ENCODE data around the gene CUX1.
"Not testable (repeated sequence)": the region's sequence is repeated elsewhere in the genome, so short reads cannot be mapped to it uniquely, and the experiment has no call there.

CUX1 gene

DNA sequence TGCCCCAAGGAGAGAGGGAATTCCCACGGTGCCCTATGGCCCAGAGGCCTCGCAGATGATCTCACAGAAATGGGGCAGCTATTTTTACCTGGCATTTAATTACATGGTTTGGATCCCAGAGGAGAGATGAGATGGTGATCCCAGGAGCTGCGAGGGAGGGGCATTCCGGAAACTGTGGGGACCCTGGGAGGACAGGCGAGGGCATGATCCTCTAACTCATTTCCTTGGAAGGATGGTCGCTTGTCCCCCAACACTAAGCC is 478.7 kb downstream of the CUX1 start:
- TF ChIP-seq, protein P1, sequence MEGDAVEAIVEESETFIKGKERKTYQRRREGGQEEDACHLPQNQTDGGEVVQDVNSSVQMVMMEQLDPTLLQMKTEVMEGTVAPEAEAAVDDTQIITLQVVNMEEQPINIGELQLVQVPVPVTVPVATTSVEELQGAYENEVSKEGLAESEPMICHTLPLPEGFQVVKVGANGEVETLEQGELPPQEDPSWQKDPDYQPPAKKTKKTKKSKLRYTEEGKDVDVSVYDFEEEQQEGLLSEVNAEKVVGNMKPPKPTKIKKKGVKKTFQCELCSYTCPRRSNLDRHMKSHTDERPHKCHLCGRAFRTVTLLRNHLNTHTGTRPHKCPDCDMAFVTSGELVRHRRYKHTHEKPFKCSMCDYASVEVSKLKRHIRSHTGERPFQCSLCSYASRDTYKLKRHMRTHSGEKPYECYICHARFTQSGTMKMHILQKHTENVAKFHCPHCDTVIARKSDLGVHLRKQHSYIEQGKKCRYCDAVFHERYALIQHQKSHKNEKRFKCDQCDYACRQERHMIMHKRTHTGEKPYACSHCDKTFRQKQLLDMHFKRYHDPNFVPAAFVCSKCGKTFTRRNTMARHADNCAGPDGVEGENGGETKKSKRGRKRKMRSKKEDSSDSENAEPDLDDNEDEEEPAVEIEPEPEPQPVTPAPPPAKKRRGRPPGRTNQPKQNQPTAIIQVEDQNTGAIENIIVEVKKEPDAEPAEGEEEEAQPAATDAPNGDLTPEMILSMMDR (IDR thresholded peaks at IDR 0.05; ENCODE audit: borderline replicate concordance, insufficient read depth, low read depth, low read length) = no peak
- H3K4me3 ChIP-seq (ENCODE audit: low read depth, low read length) = no peak overlapping the region

DNA sequence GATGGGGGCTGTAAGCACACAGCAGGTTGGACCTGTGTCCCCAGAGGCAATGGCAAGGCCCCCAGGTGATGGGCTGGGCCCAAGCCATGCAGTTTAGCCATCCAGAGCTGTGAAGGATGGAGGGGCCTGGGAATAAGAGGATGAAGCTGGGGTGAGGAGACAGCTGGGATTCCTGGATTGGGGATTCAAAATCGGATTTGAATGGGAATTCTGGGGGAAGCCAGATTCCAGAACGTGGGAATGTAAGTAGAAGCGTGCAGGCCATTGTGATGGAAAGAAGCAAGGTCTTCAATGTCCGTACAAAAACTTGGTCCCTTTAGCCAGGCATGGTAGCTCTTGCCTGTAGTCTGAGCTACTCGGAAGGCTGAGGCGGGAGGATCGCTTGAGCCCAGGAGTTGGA is 479.1 kb downstream of the CUX1 start:
- H3K4me3 ChIP-seq (ENCODE audit: low read depth, low read length) = no peak overlapping the region
- TF ChIP-seq, protein P1 (IDR thresholded peaks at IDR 0.05; ENCODE audit: borderline replicate concordance, insufficient read depth, low read depth, low read length) = no peak

DNA sequence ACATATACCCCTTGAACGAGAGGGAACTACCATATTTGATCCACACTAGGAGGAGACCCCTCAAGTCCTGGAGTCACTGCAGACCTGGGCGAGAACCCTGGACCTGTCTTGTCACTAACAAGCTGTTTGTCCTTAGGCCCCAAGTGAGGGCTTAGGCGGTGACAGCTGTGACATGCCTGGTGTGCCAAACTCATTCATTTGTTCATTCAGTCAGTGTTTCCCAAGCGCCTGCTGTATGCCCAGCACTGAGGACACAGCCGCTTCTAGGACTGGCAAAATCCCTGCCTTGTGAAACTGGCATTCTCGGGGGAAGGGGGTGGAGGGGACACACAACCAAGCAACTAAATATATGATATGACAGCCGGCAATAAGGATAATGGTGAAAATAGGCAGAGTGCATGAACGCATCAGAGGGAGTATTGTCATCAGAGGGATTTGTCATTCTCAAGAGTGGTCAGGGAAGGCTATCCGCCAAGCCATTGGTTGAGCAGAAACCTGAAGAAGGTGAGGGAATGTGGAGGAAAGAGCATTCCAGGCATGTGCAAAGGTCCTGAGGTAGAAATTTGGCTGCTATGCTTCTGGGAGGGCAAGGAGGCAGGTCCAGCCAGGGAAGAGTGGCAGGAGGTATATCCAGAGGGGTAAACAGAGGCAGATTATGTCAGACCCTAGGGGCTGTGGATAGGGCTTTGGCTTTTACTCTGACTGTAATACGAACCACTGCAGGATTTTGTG is 480.2 kb downstream of the CUX1 start:
- no peak overlapping the region for H3K4me3 ChIP-seq (ENCODE audit: low read depth, low read length)
- TF ChIP-seq, protein P1 (IDR thresholded peaks at IDR 0.05; ENCODE audit: borderline replicate concordance, insufficient read depth, low read depth, low read length) = no peak

DNA sequence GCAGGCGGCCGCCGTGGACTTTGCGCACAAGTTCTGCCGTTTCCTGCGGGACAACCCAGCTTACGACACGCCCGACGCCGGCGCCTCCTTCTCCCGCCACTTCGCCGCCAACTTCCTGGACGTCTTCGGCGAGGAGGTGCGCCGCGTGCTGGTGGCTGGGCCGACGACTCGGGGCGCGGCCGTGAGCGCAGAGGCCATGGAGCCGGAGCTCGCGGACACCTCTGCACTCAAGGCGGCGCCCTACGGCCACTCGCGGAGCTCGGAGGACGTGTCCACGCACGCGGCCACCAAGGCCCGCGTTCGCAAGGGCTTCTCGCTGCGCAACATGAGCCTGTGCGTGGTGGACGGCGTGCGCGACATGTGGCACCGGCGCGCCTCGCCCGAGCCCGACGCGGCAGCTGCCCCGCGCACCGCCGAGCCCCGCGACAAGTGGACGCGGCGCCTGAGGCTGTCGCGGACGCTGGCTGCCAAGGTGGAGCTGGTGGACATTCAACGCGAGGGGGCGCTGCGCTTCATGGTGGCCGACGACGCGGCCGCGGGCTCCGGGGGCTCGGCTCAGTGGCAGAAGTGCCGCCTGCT is 483.3 kb downstream of the CUX1 start:
- TF ChIP-seq, protein P1 (IDR thresholded peaks at IDR 0.05; ENCODE audit: borderline replicate concordance, insufficient read depth, low read depth, low read length) = no peak
- H3K4me3 ChIP-seq (ENCODE audit: low read depth, low read length) = no peak overlapping the region

DNA sequence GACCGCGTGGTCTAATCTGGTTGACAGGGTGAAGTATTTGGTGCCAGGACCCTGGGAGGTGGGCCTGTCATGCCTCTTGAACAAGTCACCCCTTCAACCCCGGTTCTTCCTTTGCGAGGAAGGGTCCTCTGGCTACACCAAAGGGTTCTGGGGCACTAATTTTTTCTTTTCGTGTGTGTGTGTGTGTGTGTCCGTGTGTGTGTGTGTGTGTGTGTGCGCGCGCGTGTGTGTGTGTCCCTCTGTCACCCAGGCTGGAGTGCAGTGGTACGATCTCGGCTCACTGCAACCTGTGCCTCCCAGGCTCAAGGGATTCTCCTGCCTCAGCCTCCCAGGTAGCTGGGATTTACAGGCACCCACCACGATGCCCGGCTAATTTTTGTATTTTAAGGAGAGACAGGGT is 483.9 kb downstream of the CUX1 start:
- not testable (repeated sequence) for H3K4me3 ChIP-seq (ENCODE audit: low read depth, low read length)

DNA sequence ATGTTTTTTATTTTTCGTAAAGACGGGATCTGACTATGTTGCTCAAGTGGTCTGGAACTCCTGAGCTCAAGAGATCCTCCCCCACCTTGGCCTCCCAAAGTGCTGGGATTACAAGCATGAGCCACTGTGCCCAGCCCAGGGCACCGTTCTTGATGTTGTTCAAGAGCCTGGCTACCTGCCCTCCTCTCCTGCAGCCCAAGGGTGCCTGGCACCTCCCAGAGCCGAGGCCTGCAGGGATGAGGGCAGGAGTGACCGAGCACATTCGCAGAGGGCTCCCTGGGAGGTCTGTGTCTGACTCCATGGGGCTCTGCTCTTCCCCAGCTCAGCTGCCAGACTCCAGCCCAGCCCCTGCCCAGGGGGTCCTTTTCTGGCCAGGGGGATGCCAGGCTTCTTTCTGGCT is 484.6 kb downstream of the CUX1 start:
- H3K4me3 ChIP-seq (ENCODE audit: low read depth, low read length) = no peak overlapping the region
- TF ChIP-seq, protein P1 (IDR thresholded peaks at IDR 0.05; ENCODE audit: borderline replicate concordance, insufficient read depth, low read depth, low read length) = no peak

DNA sequence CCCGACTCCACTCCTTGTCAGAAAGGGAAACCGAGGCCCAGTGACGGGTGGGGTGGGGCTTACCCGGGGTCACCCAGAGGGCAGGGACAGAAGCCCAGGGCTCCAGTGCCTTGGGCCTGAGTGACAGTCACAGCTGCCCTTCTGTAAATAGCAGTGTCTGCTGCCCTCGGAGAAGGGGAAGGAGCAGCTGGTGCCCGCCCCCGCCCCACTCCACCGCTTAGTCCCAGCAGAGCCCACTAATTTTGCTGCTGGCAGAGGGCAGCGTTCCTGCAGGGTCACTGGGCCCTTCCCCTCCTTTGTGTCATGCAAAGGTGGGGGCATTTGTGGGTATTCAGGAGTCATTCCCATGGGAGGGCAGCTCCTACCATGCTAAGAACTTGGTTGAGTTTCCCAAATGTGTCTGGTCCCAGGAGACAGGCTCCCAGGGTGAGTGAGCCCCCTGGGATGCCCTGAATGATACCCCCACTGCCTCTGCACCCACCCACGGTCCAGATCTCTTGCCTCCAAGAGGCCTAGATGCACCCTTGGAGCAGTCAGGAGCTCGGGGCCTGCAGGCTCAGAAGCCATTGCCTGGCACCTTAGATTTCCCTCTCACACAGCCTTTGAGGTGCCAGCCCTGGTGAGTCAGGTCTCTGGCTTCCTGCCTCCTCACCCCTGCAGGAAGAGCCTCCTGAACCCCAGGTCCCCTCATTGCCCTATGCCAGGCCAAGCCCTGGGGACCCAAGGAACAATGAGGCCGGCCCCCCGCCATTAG is 486.4 kb downstream of the CUX1 start:
- H3K4me3 ChIP-seq (ENCODE audit: low read depth, low read length) = no peak overlapping the region
- TF ChIP-seq, protein P1 (IDR thresholded peaks at IDR 0.05; ENCODE audit: borderline replicate concordance, insufficient read depth, low read depth, low read length) = no peak
